NB4 (cell line): Measurements from ENCODE around the gene TRIM6.
"Not testable (repeated sequence)": the region's sequence is repeated elsewhere in the genome, so short reads cannot be mapped to it uniquely, and the experiment has no call there.

Experiments
- DNase-seq: peaks from one replicate; pipeline ENCODE4 v3.0.0; 2010; ENCODE audit warnings: low read depth
- H3K4me3 ChIP-seq: one replicate; pipeline ENCODE4 v1.5.1; 2011; ENCODE audit warnings: mild to moderate bottlenecking, low read depth, low read length, moderate library complexity
- CTCF ChIP-seq: IDR thresholded peaks from one replicate; pipeline ENCODE4 v1.5.1; 2012; ENCODE audit warnings: low read depth, low read length
- MAX ChIP-seq: IDR thresholded peaks from 2 replicates; pipeline ENCODE4 v1.6.1; 2011; ENCODE audit warnings: low read depth, low read length
- MYC ChIP-seq: IDR thresholded peaks from 2 replicates; pipeline ENCODE4 v1.6.1; 2011; ENCODE audit warnings: low read depth, low read length
- POLR2A ChIP-seq: IDR thresholded peaks from 2 replicates; pipeline ENCODE4 v1.6.1; 2011; ENCODE audit warnings: mild to moderate bottlenecking; ENCODE audit not compliant: insufficient read length; ENCODE audit errors: extremely low read depth

Gene TRIM6

GRCh38 chr11:5600374-5600851, 4.0 kb downstream of the TRIM6 start:
- DNase-seq = peak; percentile 73
- TF ChIP-seq MAX = no peak
- TF ChIP-seq MYC = no peak
- peak; percentile 82 for TF ChIP-seq CTCF
- TF ChIP-seq POLR2A = no peak
- H3K4me3 ChIP-seq = no peak overlapping the region

- not testable (repeated sequence) for DNase-seq, H3K4me3 ChIP-seq
Observed at GRCh38 chr11:5602791-5603190, 6.4 kb downstream of the TRIM6 start.

- TF ChIP-seq MYC (no peak), MAX (no peak), POLR2A (no peak), CTCF (no peak)
- DNase-seq = no peak
- H3K4me3 ChIP-seq = no peak overlapping the region
Observed at GRCh38 chr11:5603326-5603725, 6.9 kb downstream of the TRIM6 start.

- H3K4me3 ChIP-seq = no peak overlapping the region
- no peak for DNase-seq
- TF ChIP-seq MAX (no peak), POLR2A (no peak), MYC (no peak), CTCF (no peak)
Observed at GRCh38 chr11:5604896-5605295, 8.5 kb downstream of the TRIM6 start.

GRCh38 chr11:5605849-5606248, 9.4 kb downstream of the TRIM6 start:
- H3K4me3 ChIP-seq = no peak overlapping the region
- TF ChIP-seq MYC (no peak), CTCF (no peak), POLR2A (no peak), MAX (no peak)
- DNase-seq = no peak

GRCh38 chr11:5608808-5609207, 12.4 kb downstream of the TRIM6 start:
- no peak for DNase-seq
- TF ChIP-seq CTCF (no peak), POLR2A (no peak), MYC (no peak), MAX (no peak)
- no peak overlapping the region for H3K4me3 ChIP-seq
